GM23338 (cell line): ENCODE results near the gene TAGLN. TPM values are rescaled to one million over a fixed set of nuclear protein-coding genes. Genes with fewer than 3 reads are reported as not detected.

Experiments used
- ATAC-seq: fragments of 200-7000 bp; cut with Tn5 transposase; 3 replicates; pipeline ENCODE4 v1.9.1; 2020
- DNase-seq: peaks from one replicate; pipeline ENCODE4 v3.0.0-alpha.2; 2015; ENCODE audit warnings: low spot score
- H2AFZ ChIP-seq: fragments of 200-600 bp; sonication (generic); 2 replicates; pipeline ENCODE4 v1.8.0; 2016; ENCODE audit warnings: antibody characterized with exemption, mild to moderate bottlenecking, moderate library complexity
- H3F3A ChIP-seq: fragments of 200-600 bp; sonication (generic); replicated peaks from 2 replicates; pipeline ENCODE4 v1.8.0; 2017; ENCODE audit warnings: antibody characterized with exemption, mixed run types, low read depth
- H3K27ac ChIP-seq: fragments of 200-600 bp; sonication (generic); 2 replicates; pipeline ENCODE4 v1.6.1; 2016; ENCODE audit warnings: low read depth
- H3K27me3 ChIP-seq: fragments of 200-600 bp; sonication (generic); 2 replicates; pipeline ENCODE4 v1.8.0; 2016; ENCODE audit warnings: mild to moderate bottlenecking, mixed run types, moderate library complexity; ENCODE audit not compliant: insufficient read depth
- H3K36me3 ChIP-seq: fragments of 200-600 bp; sonication (generic); 2 replicates; pipeline ENCODE4 v1.8.0; 2016; ENCODE audit warnings: mild to moderate bottlenecking; ENCODE audit not compliant: insufficient read depth
- H3K4me1 ChIP-seq: fragments of 200-600 bp; sonication (generic); 2 replicates; pipeline ENCODE4 v1.8.0; 2016; ENCODE audit warnings: mild to moderate bottlenecking, moderate library complexity; ENCODE audit not compliant: insufficient read depth
- H3K4me2 ChIP-seq: fragments of 200-600 bp; sonication (generic); 2 replicates; pipeline ENCODE4 v1.7.1; 2017; ENCODE audit warnings: mixed run types
- H3K4me3 ChIP-seq: fragments of 200-600 bp; sonication (generic); 2 replicates; pipeline ENCODE4 v1.6.1; 2016; ENCODE audit warnings: mixed run types
- H3K79me2 ChIP-seq: fragments of 200-600 bp; sonication (generic); replicated peaks from 2 replicates; pipeline ENCODE4 v1.8.0; 2017; ENCODE audit warnings: mild to moderate bottlenecking; ENCODE audit not compliant: insufficient read depth
- H3K9me2 ChIP-seq: fragments of 200-600 bp; sonication (generic); 2 replicates; pipeline ENCODE4 v1.8.0; 2017; ENCODE audit not compliant: insufficient read depth
- H4K20me1 ChIP-seq: fragments of 200-600 bp; sonication (generic); replicated peaks from 2 replicates; pipeline ENCODE4 v1.8.0; 2017; ENCODE audit warnings: mild to moderate bottlenecking; ENCODE audit not compliant: insufficient read depth
- H3K27ac Mint-ChIP-seq: 2 replicates; pipeline ENCODE4 v1.8.0; 2020; ENCODE audit warnings: inconsistent platforms, mild to moderate bottlenecking, moderate library complexity, mixed read lengths
- H3K27me3 Mint-ChIP-seq: 3 replicates; pipeline ENCODE4 v1.8.0; 2022; ENCODE audit warnings: low read depth, mild to moderate bottlenecking, moderate library complexity, mixed read lengths, inconsistent platforms; ENCODE audit not compliant: insufficient read depth, poor library complexity
- H3K36me3 Mint-ChIP-seq: 3 replicates; pipeline ENCODE4 v1.8.0; 2021; ENCODE audit warnings: low read depth, mild to moderate bottlenecking, inconsistent platforms, moderate library complexity, mixed read lengths
- H3K4me1 Mint-ChIP-seq: 3 replicates; pipeline ENCODE4 v1.8.0; 2020; ENCODE audit warnings: mild to moderate bottlenecking, inconsistent platforms, mixed read lengths
- H3K4me3 Mint-ChIP-seq: 3 replicates; pipeline ENCODE4 v1.8.0; 2021; ENCODE audit warnings: moderate library complexity, mild to moderate bottlenecking, inconsistent platforms, mixed read lengths
- H3K9me3 Mint-ChIP-seq: 3 replicates; pipeline ENCODE4 v1.8.0; 2020; ENCODE audit warnings: moderate library complexity, mild to moderate bottlenecking, inconsistent platforms, mixed read lengths
- EZH2 ChIP-seq: fragments of 200-600 bp; sonication (generic); IDR thresholded peaks from one replicate; pipeline ENCODE4 v1.8.0; 2017; ENCODE audit warnings: antibody characterized with exemption, mild to moderate bottlenecking, low read depth; ENCODE audit not compliant: unreplicated experiment
- JUNB ChIP-seq: IDR thresholded peaks from one replicate; pipeline ENCODE4 v1.6.1; 2016; ENCODE audit warnings: antibody characterized with exemption; ENCODE audit not compliant: unreplicated experiment
- ZNF331 ChIP-seq: fragments of 250-450 bp; sonication (Bioruptor Pico); IDR thresholded peaks from 2 replicates; pipeline ENCODE4 v1.5.0; 2020; ENCODE audit warnings: low read depth, mild to moderate bottlenecking, moderate library complexity
- polyA plus RNA-seq: library from polyadenylated mRNA; unstranded; fragments of >200 nt; fragmentation: Nextera tagmentation; extraction: Ambion mirVana; gene quantifications from 2 replicates; pipeline ENCODE4 v1.2.1, GENCODE V29; 2016
- total RNA-seq: library from RNA; depleted of rRNA; stranded (reverse); fragments of >200 nt; shearing (Covaris generic); gene quantifications from 2 replicates; pipeline ENCODE4 v1.2.3, GENCODE V29; 2014
- TF ChIP-seq, protein P1 (sequence below): IDR thresholded peaks from 2 replicates; pipeline ENCODE4 v1.6.1; 2016; ENCODE audit warnings: antibody characterized with exemption
- TF ChIP-seq, protein P2 (sequence below): IDR thresholded peaks from one replicate; pipeline ENCODE4 v1.6.1; 2018; ENCODE audit warnings: antibody characterized with exemption; ENCODE audit not compliant: unreplicated experiment

Gene TAGLN
- total and polyA plus RNA-seq, 2 experiments from 2014 or later, result 86.8 to 130 TPM

DNA sequence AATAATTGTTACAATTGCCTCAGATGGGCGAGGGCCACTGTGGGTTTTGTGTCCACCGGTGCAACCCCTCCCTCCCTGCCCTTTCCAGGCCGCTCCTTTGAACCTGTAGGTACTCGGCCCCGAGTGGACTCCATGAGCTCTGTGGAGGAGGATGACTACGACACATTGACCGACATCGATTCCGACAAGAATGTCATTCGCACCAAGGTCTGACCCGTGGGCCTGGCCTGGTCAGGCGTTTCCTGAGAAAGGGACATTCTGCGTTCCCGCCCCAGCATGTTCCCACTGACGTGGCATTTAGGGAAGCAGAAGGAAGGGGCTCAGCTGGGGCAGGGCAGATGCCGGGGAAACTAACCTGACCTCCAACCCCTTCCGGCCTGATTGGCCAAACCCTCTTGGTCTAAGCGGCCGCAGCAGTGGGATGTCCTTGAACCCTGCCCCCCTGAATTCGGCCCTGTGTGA lies 10.5 kb upstream of the TAGLN start:
- no peak overlapping the region for H3K4me3 ChIP-seq
- H2AFZ ChIP-seq, result no peak overlapping the region
- H3K4me1 Mint-ChIP-seq, result no peaks in the 10 kb centered on the region; the same call in 2 of the 3 replicates
- no peak overlapping the region for H3K27ac ChIP-seq
- H3K4me3 Mint-ChIP-seq, result no peak overlapping the region
- H3K27me3 ChIP-seq, result no peaks in the 10 kb centered on the region
- H3K27me3 Mint-ChIP-seq, result peaks cover 8% of the 10 kb centered on the region
- DNase-seq (no peak), ATAC-seq (no peak)
- no peaks in the 10 kb centered on the region for H3F3A ChIP-seq
- no peaks in the 10 kb centered on the region for H3K9me2 ChIP-seq
- TF ChIP-seq ZNF331 (CRISPR knock-in tag) (no peak), JUNB (no peak), EZH2 (no peak)
- TF ChIP-seq, protein P1, sequence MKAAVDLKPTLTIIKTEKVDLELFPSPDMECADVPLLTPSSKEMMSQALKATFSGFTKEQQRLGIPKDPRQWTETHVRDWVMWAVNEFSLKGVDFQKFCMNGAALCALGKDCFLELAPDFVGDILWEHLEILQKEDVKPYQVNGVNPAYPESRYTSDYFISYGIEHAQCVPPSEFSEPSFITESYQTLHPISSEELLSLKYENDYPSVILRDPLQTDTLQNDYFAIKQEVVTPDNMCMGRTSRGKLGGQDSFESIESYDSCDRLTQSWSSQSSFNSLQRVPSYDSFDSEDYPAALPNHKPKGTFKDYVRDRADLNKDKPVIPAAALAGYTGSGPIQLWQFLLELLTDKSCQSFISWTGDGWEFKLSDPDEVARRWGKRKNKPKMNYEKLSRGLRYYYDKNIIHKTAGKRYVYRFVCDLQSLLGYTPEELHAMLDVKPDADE, result no peak
- no peaks in the 10 kb centered on the region for H3K9me3 Mint-ChIP-seq
- peaks cover 4% of the 10 kb centered on the region; the same call in 2 of the 3 replicates for H3K36me3 Mint-ChIP-seq
- no peaks in the 10 kb centered on the region for H3K4me1 ChIP-seq
- H3K79me2 ChIP-seq, result no peaks in the 10 kb centered on the region
- no peaks in the 10 kb centered on the region for H3K36me3 ChIP-seq
- no peak overlapping the region for H3K27ac Mint-ChIP-seq
- no peaks in the 10 kb centered on the region for H4K20me1 ChIP-seq
- no peak overlapping the region for H3K4me2 ChIP-seq

DNA sequence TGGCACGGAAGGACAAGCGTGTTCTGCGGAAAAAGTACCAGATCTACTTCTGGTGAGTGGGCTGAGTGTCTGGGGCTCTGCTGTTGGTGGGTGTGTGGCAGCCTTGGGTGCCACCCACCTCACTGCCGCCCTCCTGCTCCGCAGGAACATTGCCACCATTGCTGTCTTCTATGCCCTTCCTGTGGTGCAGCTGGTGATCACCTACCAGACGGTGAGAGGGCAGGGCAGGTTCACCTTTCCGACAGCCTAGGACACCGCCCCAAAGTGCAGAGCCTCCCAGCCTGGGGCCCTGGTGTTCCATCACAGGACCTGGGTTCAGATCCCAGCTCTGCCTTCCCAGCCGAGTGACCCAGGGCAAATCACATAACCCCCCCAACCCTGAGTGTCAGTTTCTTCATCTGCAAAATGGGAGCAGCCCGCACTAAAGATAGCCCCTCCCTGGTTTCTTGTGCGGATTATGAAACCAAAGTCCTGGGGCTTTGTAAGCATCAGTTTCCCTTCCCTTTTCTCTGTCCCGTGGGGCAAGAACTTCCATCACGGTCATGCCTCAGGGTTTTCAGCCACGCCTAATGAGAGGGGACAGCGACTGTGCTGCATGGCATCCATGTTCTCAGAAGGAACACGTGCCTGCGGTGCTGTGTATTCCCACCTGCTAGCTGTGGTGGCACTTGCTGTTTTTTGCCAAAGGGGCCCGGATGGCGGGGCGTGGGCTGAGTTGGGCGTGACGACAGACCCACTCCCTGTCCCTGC lies 9.8 kb upstream of the TAGLN start:
- no peaks in the 10 kb centered on the region for H3K4me1 ChIP-seq
- peaks cover 4% of the 10 kb centered on the region; the same call in 2 of the 3 replicates for H3K36me3 Mint-ChIP-seq
- H3K79me2 ChIP-seq, result no peaks in the 10 kb centered on the region
- no peak overlapping the region for H3K27ac ChIP-seq
- DNase-seq (no peak), ATAC-seq (no peak)
- TF ChIP-seq, protein P2, sequence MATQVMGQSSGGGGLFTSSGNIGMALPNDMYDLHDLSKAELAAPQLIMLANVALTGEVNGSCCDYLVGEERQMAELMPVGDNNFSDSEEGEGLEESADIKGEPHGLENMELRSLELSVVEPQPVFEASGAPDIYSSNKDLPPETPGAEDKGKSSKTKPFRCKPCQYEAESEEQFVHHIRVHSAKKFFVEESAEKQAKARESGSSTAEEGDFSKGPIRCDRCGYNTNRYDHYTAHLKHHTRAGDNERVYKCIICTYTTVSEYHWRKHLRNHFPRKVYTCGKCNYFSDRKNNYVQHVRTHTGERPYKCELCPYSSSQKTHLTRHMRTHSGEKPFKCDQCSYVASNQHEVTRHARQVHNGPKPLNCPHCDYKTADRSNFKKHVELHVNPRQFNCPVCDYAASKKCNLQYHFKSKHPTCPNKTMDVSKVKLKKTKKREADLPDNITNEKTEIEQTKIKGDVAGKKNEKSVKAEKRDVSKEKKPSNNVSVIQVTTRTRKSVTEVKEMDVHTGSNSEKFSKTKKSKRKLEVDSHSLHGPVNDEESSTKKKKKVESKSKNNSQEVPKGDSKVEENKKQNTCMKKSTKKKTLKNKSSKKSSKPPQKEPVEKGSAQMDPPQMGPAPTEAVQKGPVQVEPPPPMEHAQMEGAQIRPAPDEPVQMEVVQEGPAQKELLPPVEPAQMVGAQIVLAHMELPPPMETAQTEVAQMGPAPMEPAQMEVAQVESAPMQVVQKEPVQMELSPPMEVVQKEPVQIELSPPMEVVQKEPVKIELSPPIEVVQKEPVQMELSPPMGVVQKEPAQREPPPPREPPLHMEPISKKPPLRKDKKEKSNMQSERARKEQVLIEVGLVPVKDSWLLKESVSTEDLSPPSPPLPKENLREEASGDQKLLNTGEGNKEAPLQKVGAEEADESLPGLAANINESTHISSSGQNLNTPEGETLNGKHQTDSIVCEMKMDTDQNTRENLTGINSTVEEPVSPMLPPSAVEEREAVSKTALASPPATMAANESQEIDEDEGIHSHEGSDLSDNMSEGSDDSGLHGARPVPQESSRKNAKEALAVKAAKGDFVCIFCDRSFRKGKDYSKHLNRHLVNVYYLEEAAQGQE, result no peak
- no peaks in the 10 kb centered on the region for H3K9me3 Mint-ChIP-seq
- no peaks in the 10 kb centered on the region for H3K27me3 ChIP-seq
- H3K4me1 Mint-ChIP-seq, result no peaks in the 10 kb centered on the region; the same call in 2 of the 3 replicates
- H3K4me2 ChIP-seq, result no peak overlapping the region
- H3F3A ChIP-seq, result no peaks in the 10 kb centered on the region
- H3K4me3 Mint-ChIP-seq, result no peak overlapping the region
- no peaks in the 10 kb centered on the region for H3K36me3 ChIP-seq
- no peak overlapping the region for H2AFZ ChIP-seq
- H3K9me2 ChIP-seq, result no peaks in the 10 kb centered on the region
- H3K4me3 ChIP-seq, result no peak overlapping the region
- H3K27me3 Mint-ChIP-seq, result peaks cover 8% of the 10 kb centered on the region
- H3K27ac Mint-ChIP-seq, result no peak overlapping the region
- H4K20me1 ChIP-seq, result no peaks in the 10 kb centered on the region
